HTERT RPE-1 (cell line): ENCODE measurements around the gene ABHD1.
"Not testable (repeated sequence)": the region's sequence is repeated elsewhere in the genome, so short reads cannot be mapped to it uniquely, and the experiment has no call there.

ENCODE experiments used
- in situ Hi-C: fragments of 300-500 bp; cut with MboI; formaldehyde crosslinking; loops from 4 replicates; pipeline ENCODE4 v1.14.3; 2020; ENCODE audit warnings: low sequenced_read_pairs

ABHD1 gene

DNA sequence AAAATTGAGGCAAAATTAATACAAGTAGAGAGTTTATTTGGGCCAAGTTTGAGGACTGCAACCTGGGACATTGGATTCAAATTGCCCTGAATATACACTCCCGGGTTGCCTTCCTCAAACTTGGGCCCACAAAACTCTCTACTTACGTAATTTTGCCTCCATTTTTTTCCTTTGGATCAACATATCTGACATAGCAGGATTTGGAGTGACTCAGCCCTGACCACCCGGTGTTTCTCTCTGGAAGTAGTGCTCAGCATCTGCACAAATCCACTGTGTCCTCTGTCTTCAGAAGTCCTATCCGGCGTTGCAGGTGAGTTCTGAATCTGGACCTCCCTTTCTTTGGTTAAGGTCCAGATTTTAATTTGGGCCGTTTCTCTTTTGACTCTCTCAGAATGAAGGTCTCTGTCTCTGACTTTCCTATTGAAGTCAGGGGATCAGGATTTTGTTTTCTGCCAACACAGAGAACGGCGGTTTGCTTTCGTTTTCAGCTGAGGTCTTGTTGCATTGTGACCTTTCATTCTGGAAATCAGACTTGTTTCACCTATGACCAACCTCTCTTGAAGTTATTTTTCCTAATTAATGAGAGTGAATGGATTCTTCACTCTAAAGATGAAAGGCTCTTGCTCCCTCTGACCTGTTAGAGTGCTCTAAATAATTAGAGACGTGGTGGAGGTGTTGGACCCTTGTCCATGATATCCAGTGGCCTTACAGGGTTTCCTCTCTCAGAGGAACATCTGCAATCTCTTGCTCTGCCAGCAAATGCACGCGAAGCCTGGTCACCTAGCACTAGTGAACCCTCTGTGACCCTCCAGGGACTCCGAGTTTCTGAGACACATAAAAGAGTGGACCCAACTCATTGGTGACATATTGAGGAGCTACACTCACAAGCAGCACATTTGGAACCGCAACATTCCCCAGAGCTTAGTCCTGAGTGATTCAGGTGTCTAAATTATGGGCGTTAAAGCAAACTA, 38.8 kb downstream of the ABHD1 start:
- in situ Hi-C loops, result no loop called here

DNA sequence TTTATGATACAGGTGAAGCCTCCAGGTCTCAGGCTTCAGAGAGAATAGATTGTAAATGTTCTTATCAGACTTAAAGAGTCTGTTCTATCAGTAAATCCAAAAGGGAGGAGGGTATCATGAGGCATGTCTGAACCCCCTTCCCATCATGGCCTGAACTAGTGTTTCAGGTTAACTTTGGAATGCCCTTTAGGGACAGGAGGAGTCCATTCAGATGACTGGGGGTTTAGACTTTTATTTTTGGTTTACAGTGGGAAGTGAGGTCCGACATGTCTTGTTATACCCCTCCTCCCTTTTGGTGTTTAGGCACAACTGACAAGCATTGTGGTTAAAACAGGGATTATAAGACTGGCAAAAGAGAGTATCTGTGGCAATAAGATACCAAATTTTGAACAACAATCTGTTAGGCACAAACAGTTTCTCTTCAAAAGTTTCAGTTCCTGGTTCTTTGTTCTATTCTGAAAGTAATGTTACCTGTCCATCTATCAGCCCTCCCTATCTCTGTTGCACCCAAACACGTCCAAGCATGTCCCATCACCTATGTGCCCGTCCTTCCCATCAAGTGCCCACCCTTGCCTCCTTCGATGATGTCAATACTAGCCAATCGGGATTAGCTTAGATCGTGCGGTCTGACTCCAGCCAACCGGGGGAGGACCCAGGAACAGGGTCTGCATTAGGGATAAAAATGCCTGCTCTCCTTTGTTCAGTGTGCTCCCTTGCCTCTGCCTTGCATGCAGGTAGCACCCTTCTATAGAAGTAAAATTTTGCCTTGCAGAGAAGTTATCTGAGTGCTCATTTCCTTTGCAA, 41.5 kb downstream of the ABHD1 start:
- in situ Hi-C loops, result no loop called here

DNA sequence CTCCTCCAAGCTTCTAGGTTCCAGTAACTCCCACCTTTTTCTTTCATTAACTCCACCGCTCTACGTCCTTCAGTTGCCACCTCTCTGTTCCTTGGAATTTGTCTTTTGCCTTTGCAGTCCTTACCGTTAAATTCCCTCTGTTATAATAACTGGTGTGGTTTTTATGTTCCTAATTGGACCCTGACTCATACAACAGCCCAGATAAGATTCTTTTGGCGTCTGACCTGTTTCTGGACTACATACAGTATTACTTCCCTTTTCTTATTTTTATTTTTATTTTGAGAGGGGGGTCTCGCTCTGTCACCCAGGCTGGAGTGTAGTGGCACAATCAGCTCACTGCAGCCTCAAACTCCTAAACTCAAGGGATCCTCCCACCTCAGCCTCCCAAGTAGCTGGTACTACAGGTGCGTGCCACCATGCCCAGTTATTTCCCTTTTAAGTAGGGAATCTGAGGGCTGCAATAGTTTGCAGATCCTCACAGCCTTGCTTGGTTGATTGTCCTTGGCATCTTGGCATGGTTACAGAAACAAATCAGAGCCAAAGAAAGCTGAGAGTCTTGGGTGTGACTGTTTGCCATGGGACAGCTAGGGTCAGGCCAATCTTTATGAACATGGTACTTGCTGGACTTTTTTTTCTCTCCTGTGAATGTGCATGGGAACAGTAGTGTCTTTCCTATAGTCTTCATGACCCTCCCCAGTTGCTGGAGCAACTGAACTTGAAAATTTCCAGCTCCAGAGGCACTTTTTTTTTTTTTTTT, 47.1 kb downstream of the ABHD1 start:
- in situ Hi-C loops, result no loop called here

DNA sequence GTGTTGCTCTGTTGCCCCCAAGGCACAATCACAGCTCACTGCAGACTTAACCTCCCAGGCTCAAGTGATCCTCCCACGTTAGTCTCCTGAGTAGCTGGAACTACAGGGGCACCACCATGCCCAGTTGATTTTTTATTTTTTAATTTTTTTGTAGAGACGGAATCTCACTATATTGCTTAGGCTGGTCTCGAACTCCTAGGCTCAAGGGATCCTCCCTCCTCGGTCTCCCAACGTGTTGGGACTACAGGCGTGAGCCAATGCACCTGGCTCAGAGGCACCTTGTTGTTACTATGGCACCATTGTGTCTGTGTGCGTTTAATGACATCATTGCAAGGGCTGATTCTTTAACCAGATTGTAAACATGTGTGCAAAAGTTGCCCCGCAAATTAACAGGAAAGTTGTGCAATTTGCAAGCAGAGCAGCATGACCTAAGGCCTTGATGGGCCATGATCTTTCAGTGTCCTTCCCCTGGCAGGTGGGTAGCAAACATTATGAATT, 47.8 kb downstream of the ABHD1 start:
- in situ Hi-C loops, result no loop called here

DNA sequence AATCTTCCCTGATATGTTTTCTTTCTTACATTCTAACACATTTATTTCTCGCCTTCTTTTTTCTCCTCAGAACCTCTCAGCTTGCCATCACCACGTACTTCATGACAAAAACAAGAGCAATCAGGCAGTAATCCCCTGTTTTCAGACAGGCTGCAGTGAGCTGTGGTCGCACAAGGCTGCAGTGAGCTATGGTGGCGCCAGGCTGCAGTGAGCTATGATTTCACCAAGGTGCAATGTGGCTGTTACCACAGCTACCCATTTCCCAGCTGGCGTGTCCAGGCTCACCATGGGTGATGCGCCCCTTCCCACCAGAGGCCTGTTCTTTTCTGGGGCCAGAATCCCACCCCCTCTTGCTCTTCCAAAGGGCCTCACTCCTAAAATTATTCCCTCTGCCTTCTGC, 51.0 kb downstream of the ABHD1 start:
- in situ Hi-C loops, result no loop called here

DNA sequence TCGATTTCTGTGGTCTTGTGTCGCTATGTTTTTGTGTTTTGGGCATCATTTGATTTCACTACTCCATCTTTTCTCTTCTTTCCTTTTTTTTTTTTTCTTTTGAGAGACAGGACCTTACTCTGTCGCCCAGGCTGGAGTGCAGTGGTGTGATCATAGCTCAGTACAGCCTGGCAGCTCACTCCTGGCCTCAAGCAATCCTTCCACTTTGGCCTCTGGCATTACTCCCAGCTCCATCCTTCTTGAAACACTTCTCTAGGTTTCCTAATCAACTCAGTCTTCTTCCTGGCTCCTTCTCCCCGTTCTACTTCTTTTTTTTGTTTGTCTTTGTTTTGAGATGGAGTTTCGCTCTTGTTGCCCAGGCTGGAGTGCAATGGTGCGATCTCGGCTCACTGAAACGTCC, 51.7 kb downstream of the ABHD1 start:
- in situ Hi-C loops, result no loop called here

DNA sequence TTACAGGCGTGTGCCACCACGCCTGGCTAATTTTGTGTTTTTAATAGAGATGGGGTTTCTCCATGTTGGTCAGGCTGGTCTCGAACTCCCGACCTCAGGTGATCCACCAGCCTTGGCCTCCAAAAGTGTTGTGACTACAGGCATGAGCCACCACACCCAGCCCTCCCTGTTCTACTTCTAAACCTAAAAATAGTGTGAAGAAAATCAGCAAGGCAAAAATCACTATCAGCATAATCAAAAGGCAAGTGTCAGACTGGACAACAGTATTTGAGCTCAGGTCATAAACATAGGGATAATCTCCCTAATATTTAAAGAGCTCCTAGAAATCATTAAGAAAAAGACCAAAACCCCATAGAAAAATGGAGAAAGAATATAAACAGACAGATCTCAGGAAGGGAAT, 52.2 kb downstream of the ABHD1 start:
- in situ Hi-C loops, result not testable (repeated sequence)

DNA sequence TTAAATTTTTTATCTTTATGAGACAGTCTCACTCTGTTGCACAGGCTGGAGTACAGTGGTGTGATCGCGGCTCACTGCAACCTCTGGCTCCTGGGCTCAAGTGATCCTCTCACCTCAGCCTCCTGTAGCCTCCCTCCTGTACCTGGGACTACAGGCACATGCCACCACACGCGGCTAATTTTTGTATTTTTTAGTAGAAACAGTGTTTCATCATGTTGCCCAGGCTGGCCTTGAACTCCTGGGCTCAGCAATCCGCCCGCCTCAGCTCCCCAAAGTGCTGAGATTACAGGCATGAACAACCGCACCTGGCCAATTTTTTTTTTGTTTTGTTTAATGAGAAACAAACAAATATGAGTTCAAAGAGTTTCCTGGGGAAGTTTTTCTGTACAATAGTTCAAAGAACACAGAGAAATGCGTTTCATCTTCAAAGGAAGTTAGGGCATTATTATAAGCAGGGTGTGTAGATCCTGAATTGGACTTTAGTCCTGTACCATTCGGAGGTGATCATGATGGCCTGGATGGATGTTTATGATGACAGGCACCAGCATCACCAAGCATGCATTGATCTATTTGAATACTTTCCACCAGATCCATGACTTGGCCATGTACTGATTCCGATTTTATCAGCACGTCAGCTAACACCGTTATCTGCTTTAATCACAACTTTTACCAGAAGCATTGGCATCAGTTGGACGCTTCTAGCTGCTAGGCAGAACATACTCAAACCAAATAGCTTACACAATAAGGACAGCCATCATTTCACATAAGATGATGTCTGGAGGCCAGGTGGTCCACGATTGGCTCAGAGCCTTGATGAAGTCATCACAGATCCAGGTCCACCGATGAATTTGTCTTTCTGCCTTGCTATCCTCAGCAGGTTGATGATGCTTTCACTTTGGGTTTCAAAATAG, 54.1 kb downstream of the ABHD1 start:
- in situ Hi-C loops, result no loop called here

DNA sequence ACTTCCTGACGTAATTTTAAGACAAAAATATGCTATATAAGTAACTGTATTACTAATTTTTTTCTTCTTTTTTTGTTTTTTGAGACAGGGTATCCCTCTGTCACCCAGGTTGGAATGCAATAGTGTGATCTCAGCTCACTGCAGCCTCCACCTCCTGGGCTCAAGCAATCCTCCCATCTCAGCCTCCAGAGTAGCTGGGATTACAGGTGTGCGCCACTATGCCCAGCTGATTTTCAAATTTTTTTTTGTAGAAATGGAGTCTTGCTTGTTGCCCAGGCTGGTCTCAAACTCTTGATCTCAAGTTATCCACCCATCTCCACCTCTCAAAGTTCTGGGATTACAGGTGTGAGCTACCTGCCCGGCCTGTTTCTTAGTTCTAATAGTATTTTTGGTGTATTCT, 54.9 kb downstream of the ABHD1 start:
- in situ Hi-C loops, result no loop called here

DNA sequence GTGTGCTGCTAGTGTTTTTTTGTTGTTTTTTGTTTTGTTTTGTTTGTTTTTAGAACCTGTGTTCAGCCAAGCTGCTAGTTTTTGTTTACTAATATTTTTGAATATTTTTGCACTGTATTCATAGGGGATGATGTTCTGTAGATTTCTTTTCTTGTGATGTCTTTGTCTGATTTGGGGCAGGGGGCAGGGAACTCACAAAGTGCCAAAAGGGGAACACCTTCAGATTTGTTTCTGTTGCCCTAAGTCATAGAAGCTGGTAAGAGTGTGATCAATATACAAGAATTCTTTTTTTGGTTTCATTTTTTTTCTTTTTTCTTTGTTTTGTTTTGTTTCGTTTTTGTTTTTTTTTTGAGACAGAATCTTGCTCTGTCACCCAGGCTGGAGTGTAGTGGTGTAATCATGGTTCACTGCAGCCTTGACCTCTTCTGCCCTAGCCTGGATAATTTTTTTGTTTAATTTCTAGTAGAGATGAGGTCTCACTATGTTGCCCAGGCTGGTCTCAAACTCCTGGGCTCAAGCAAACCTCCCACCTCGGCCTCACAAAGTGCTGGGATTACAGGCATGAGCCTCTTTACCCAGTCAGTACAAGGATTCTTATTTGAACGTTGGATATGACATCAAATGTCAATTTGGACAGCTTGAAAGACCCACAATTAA, 55.9 kb downstream of the ABHD1 start:
- in situ Hi-C loops, result no loop called here
